HG02970 (cell line): ENCODE measurements around the gene HSPA2.
"Not testable (repeated sequence)": the region's sequence is repeated elsewhere in the genome, so short reads cannot be mapped to it uniquely, and the experiment has no call there.

Experiments
- ATAC-seq: cut with Tn5 transposase; IDR thresholded peaks from one replicate; pipeline ENCODE4 v1.9.1; 2021; ENCODE audit warnings: mild to moderate bottlenecking, moderate library complexity, moderate number of reproducible peaks; ENCODE audit not compliant: unreplicated experiment, low FRiP score

Gene HSPA2

DNA sequence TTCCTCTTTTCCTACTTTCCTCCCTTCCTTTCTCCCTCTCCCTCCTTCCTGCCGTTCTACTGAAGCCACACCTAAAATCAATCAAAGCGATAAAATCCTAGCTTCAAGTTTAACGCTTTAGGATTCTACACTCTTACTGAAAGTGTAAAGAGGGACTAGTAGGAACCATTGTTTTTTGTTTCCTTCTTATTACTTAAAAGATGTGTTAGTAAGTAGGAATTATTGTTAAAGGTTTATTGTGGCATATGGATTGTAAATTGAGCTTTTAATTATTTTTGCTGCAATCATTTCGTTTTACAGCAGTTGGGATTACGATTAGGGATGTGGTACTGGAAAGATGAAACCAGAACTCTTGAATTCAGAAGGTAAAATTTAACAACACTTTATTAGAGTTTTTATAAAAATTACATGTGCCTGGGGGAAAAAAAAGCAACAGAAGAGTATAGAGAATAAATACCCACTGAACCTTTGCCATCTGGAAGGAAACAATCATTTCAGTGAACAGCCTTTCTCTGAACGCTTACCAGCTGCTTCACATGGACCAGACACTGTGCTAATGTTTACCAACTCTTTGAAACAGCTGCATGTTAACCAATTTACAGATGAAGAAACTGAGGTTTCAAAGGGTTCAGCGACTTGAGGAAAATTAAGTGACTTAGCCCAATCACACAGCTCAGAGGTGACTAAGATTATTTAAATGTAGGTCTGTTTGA is 10.2 kb downstream of the HSPA2 start:
- ATAC-seq: no peak

- ATAC-seq: no peak
Measured at GRCh38 chr14:64554556-64554955, 14.0 kb downstream of the HSPA2 start.

- no peak for ATAC-seq
Measured at GRCh38 chr14:64556526-64556925, 16.0 kb downstream of the HSPA2 start.

GRCh38 chr14:64558216-64558615 is 17.7 kb downstream of the HSPA2 start:
- ATAC-seq: not testable (repeated sequence)

DNA sequence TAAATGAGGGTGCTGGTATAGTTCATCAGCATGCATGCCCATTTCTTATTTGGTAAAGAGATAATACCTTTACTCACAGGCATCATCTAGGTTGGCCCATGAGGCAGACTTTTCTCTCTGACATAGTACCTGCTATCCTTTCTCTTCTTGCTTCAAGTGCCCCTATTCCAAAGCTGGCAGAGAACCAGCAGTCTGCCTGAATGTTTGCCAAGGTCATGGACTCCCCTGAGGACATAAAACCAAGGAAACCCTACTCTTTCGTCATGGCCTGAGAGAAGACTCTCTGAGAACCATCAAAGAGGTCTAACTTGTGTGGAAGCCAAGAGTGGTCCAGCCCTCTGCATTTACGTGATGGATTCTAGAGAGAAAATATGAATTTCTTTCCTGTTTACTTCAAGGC is 21.1 kb downstream of the HSPA2 start:
- ATAC-seq: no peak

DNA sequence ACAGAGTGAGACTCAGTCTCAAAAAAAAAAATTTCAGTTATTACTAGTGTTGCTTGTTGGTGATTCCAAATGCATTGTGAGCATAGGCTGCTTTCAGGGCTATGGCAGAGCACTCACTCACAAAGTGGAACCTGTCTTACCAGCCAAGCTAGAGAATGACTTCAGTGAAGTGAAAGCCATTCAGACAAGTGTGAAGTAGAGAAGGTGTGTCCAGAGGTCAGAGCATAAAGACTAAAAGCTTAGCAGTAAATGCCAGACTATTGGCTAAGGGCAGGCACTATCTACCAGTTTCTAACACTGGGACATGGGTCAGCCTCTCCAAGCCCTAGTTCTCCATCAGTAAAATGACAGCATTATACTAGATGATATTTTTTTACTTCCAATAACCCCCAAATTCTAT is 21.9 kb downstream of the HSPA2 start:
- ATAC-seq: no peak

DNA sequence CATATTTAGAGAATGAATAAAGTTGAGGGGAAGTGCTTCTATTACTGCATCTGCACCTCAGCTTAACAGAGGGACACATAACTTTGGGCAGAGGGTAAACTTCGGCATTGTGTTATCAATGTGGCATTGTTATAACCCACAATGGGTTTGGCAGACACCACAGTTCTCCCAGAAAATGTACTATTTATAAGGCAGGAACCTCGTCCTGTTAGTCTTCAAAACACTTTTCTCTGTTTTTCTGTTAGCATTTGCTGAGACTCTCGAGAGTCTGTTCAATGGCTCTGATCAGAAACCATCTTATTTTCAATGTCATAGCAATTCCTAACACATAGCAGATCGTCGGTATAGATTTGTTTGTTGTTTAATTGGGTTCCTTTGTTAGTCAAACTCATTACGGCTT is 23.2 kb downstream of the HSPA2 start:
- ATAC-seq: no peak

DNA sequence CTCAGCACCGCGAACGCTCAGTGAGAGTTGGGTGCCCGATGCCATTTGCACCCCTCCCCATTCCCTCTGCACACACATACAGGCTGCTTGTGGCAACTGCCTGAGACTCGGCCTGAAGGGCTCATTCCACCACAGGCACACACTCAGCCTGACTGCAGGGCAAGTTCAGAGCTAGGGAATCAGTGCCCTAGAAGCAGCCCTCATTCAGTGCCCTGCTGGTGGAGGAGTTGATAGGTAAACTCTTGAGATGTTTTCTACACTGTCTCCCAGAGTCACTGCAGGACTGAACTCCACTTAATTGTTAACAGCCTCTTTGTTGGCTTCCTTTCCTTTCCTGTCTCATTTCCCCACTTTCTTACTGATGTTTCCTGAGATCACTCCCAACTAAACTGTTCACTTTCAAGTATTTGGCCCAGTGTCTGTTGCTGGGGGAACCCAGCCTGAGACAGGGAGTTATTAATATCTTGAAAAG is 26.1 kb downstream of the HSPA2 start:
- no peak for ATAC-seq

DNA sequence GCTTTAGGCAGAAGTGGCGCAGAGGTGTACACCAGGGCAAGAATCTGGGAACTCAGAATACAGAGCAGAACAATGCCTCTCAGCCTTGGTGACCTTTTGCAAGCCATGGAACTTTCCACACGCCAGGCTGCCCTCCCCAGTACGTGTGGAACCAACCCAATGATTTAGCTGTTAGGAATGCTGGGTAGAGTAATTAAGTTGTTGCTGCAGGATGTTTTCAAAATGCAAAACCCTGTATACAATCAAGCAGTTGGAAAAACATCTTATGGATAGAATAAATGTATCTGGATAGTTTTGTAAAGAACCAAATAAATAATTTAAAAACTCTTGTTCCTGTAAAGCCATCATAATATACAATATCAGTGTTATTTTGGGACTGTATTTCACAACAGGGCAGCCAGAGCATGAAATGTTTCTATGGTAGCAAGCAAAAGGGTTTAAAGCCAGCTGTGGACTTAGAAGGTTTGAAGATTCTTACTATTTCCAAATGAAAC is 28.6 kb downstream of the HSPA2 start:
- ATAC-seq: no peak

- ATAC-seq: not testable (repeated sequence)
Measured at GRCh38 chr14:64569646-64570045, 29.1 kb downstream of the HSPA2 start.

GRCh38 chr14:64572386-64573104 is 32.0 kb downstream of the HSPA2 start:
- no peak for ATAC-seq

GRCh38 chr14:64573109-64573508 is 32.6 kb downstream of the HSPA2 start:
- no peak for ATAC-seq

- no peak for ATAC-seq
Measured at GRCh38 chr14:64574371-64575107, 34.0 kb downstream of the HSPA2 start.

DNA sequence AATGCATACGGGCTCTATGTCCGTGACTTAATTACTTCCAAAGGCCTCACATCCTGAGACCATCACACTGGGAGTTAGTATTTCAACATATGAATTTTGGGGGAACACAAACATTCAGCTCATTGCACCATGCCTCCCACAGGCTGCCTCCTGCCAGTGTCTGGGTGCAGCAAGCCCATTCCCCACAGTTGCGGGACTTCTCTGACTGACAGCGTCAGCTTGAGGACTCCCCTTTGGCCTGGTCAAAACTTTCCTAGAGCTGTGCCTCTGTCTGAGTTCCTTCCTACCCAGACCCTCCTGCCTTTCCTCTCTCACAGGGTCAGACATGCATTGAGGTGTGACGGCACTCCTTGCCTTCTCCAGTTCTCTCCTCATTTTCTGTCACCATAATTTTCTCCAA is 36.7 kb downstream of the HSPA2 start:
- no peak for ATAC-seq

GRCh38 chr14:64580467-64580866 is 39.9 kb downstream of the HSPA2 start:
- no peak for ATAC-seq

- ATAC-seq: no peak
Measured at GRCh38 chr14:64581363-64581762, 40.8 kb downstream of the HSPA2 start.

DNA sequence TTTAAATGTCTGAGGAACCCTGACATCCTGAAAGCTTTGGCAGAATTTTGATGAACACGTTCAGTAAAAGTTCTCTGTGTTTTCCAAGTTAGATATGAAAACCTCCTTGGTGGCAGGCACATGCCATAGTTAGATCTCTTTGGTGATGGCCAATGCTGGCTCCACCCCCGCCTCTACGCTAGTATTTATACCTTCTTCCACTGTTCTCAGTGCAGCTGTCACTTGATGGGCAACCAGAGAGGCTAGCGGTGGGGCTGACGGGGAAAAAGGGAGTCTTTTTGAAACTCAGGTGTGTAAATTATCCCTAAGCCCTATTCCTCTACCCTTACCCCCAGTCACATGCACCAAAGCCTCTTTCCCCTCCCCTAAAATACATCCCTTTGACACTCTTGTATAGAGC is 41.3 kb downstream of the HSPA2 start:
- no peak for ATAC-seq

GRCh38 chr14:64584190-64584589 is 43.6 kb downstream of the HSPA2 start:
- ATAC-seq: no peak

GRCh38 chr14:64591809-64592208 is 51.3 kb downstream of the HSPA2 start:
- no peak for ATAC-seq
